Neural cell (in vitro differentiated cells): ENCODE data around the gene CAMK2G. TPM values are rescaled to one million over a fixed set of nuclear protein-coding genes. Genes with fewer than 3 reads are reported as not detected.

ENCODE experiments used
- H2AFZ ChIP-seq: fragments of 200-600, 300-800 bp; sonication (generic), shearing (Covaris generic); 2 replicates; pipeline ENCODE4 v1.6.0; 2014; ENCODE audit warnings: low read depth, mild to moderate bottlenecking, antibody characterized with exemption, low read length, moderate library complexity
- H3F3A ChIP-seq: fragments of 200-600 bp; shearing (Covaris generic); 2 replicates; pipeline ENCODE4 v1.6.1; 2016; ENCODE audit warnings: mild to moderate bottlenecking, moderate library complexity, mixed read lengths, antibody characterized with exemption, low read length; ENCODE audit not compliant: insufficient read depth, poor library complexity, severe bottlenecking
- H3K27ac ChIP-seq: fragments of 200-600, 300-800 bp; sonication (generic), shearing (Covaris generic); 2 replicates; pipeline ENCODE4 v1.5.1; 2014; ENCODE audit warnings: mild to moderate bottlenecking, low read length, moderate library complexity
- H3K27me3 ChIP-seq: fragments of 300-800, 200-600 bp; sonication (generic), shearing (Covaris generic); 2 replicates; pipeline ENCODE4 v1.6.0; 2014; ENCODE audit warnings: mild to moderate bottlenecking, low read depth, low read length, moderate library complexity; ENCODE audit not compliant: insufficient read depth
- H3K36me3 ChIP-seq: fragments of 300-800, 200-600 bp; sonication (generic), shearing (Covaris generic); 2 replicates; pipeline ENCODE4 v1.5.1; 2014; ENCODE audit warnings: mild to moderate bottlenecking, antibody characterized with exemption, low read length, moderate library complexity; ENCODE audit not compliant: insufficient read depth
- H3K4me2 ChIP-seq: fragments of 300-800, 200-600 bp; sonication (generic), shearing (Covaris generic); 2 replicates; pipeline ENCODE4 v1.6.0; 2014; ENCODE audit warnings: mild to moderate bottlenecking, low read length
- H3K4me3 ChIP-seq: fragments of 300-800, 200-600 bp; sonication (generic), shearing (Covaris generic); 2 replicates; pipeline ENCODE4 v1.5.1; 2014; ENCODE audit warnings: mild to moderate bottlenecking, low read length, moderate library complexity
- H3K79me2 ChIP-seq: fragments of 200-600 bp; shearing (Covaris generic); replicated peaks from 2 replicates; pipeline ENCODE4 v1.6.0; 2014; ENCODE audit warnings: mild to moderate bottlenecking, low read length, moderate library complexity; ENCODE audit not compliant: insufficient read depth
- H3K9ac ChIP-seq: fragments of 300-800, 200-600 bp; sonication (generic), shearing (Covaris generic); 2 replicates; pipeline ENCODE4 v1.6.1; 2016; ENCODE audit warnings: mild to moderate bottlenecking, low read length, mixed read lengths
- H3K9me2 ChIP-seq: fragments of 200-600 bp; shearing (Covaris generic); 2 replicates; pipeline ENCODE4 v1.6.1; 2016; ENCODE audit warnings: mild to moderate bottlenecking, low read length, mixed read lengths; ENCODE audit not compliant: insufficient read depth
- H3K9me3 ChIP-seq: fragments of 200-600, 300-800 bp; sonication (generic), shearing (Covaris generic); 2 replicates; pipeline ENCODE4 v1.6.1; 2016; ENCODE audit warnings: mild to moderate bottlenecking, mixed run types, low read length, moderate library complexity, mixed read lengths
- H4K20me1 ChIP-seq: fragments of 200-600 bp; shearing (Covaris generic); 2 replicates; pipeline ENCODE4 v1.6.1; 2016; ENCODE audit warnings: mild to moderate bottlenecking, mixed run types; ENCODE audit not compliant: insufficient read depth
- CTCF ChIP-seq: fragments of 450-650 bp; IDR thresholded peaks from 2 replicates; pipeline ENCODE4 v1.5.1; 2014; ENCODE audit warnings: antibody characterized with exemption, mild to moderate bottlenecking, moderate library complexity; ENCODE audit not compliant: poor library complexity, severe bottlenecking
- EP300 ChIP-seq: fragments of 450-650 bp; conservative IDR thresholded peaks from 2 replicates; pipeline ENCODE4 v1.6.1; 2014; ENCODE audit warnings: antibody characterized with exemption, mild to moderate bottlenecking, moderate library complexity; ENCODE audit not compliant: poor library complexity, severe bottlenecking
- MXI1 ChIP-seq: fragments of 450-650 bp; conservative IDR thresholded peaks from 2 replicates; pipeline ENCODE4 v1.6.1; 2014; ENCODE audit warnings: antibody characterized with exemption, mild to moderate bottlenecking; ENCODE audit not compliant: poor library complexity, severe bottlenecking
- RAD21 ChIP-seq: fragments of 450-650 bp; conservative IDR thresholded peaks from 2 replicates; pipeline ENCODE4 v1.6.1; 2014; ENCODE audit warnings: antibody characterized with exemption, mild to moderate bottlenecking, moderate library complexity
- TAF1 ChIP-seq: IDR thresholded peaks from 2 replicates; pipeline ENCODE4 v1.6.1; 2012; ENCODE audit warnings: low read depth
- polyA plus RNA-seq: library from polyadenylated mRNA; depleted of rRNA; stranded (reverse); fragments of >200 nt; gene quantifications from 2 replicates; pipeline ENCODE4 v1.2.3, GENCODE V29; 2014

The CAMK2G gene
- polyA plus RNA-seq, 1 donor from 2014 or later = 55.4 TPM

GRCh38 chr10:73911553-73912004, 37.2 kb upstream of the CAMK2G start:
- H4K20me1 ChIP-seq = no peaks in the 10 kb centered on the region
- H3K9me2 ChIP-seq = no peaks in the 10 kb centered on the region
- H3F3A ChIP-seq = no peaks in the 10 kb centered on the region
- H3K27me3 ChIP-seq = peaks cover 34% of the 10 kb centered on the region
- H3K9ac ChIP-seq = peak overlapping the region; percentile 66
- peak overlapping the region; percentile 4 for H2AFZ ChIP-seq
- no peaks in the 10 kb centered on the region for H3K79me2 ChIP-seq
- H3K27ac ChIP-seq = no peak overlapping the region
- TF ChIP-seq CTCF = no peak
- peak; percentile 13 for TF ChIP-seq TAF1
- no peaks in the 10 kb centered on the region for H3K9me3 ChIP-seq
- peak overlapping the region; percentile 78 for H3K4me3 ChIP-seq
- H3K4me2 ChIP-seq = no peak overlapping the region
- no peaks in the 10 kb centered on the region for H3K36me3 ChIP-seq

GRCh38 chr10:73910764-73911552, 36.6 kb upstream of the CAMK2G start, which contains the start of gene PLAU:
Gene PLAU, plus strand, starts transcription at chr10:73911132. Its CDS starts 424 bp downstream, at chr10:73911556.
- no peak within 1 kb of the TSS for H3K27ac ChIP-seq
- peak within 1 kb of the TSS; percentile 66 for H3K9ac ChIP-seq
- H3K4me3 ChIP-seq = peak within 1 kb of the TSS; percentile 78
- no peaks in the 10 kb centered on the region for H3K36me3 ChIP-seq
- peak within 1 kb of the TSS; percentile 75 for H3K4me2 ChIP-seq
- peak within 1 kb of the TSS; percentile 51 for H2AFZ ChIP-seq
- peaks cover 34% of the 10 kb centered on the region for H3K27me3 ChIP-seq
- no peaks in the 10 kb centered on the region for H3K9me2 ChIP-seq
- H3F3A ChIP-seq = no peaks in the 10 kb centered on the region
- H4K20me1 ChIP-seq = no peaks in the 10 kb centered on the region
- no peaks in the 10 kb centered on the region for H3K79me2 ChIP-seq
- H3K9me3 ChIP-seq = no peaks in the 10 kb centered on the region
- peak; percentile 13 for TF ChIP-seq TAF1
- no peak for TF ChIP-seq EP300
- peak; percentile 17 for TF ChIP-seq RAD21
- TF ChIP-seq MXI1 = peak; percentile 48

GRCh38 chr10:73910401-73910763, 36.0 kb upstream of the CAMK2G start:
- Histone ChIP-seq H3K4me3 (peak overlapping the region; percentile 78), H3K9me2 (no peaks in the 10 kb centered on the region), H3F3A (no peaks in the 10 kb centered on the region), H3K9me3 (no peaks in the 10 kb centered on the region), H3K36me3 (no peaks in the 10 kb centered on the region), H3K27ac (no peak overlapping the region), H3K4me2 (peak overlapping the region; percentile 75), H4K20me1 (no peaks in the 10 kb centered on the region), H3K9ac (peak overlapping the region; percentile 66), H3K27me3 (peaks cover 34% of the 10 kb centered on the region), H3K79me2 (no peaks in the 10 kb centered on the region), H2AFZ (peak overlapping the region; percentile 51)
- TF ChIP-seq EP300 (no peak), CTCF (peak; percentile 61)
